HG03175 (cell line): Measurements from ENCODE around the gene MUC13.
"Not testable (repeated sequence)": the region's sequence is repeated elsewhere in the genome, so short reads cannot be mapped to it uniquely, and the experiment has no call there.

Experiments used
- ATAC-seq: cut with Tn5 transposase; IDR thresholded peaks from one replicate; pipeline ENCODE4 v1.9.1; 2021; ENCODE audit warnings: mild to moderate bottlenecking, moderate library complexity; ENCODE audit not compliant: unreplicated experiment

MUC13 gene

GRCh38 chr3:124934577-124934976 is at the start of gene MUC13:
TSS of gene MUC13 (minus strand) at chr3:124934751. CDS start at chr3:124934712, 39 bp downstream.
- no peak for ATAC-seq

- ATAC-seq, result no peak
These were observed 48.3 kb upstream of the MUC13 start for GRCh38 chr3:124982855-124983254.

DNA sequence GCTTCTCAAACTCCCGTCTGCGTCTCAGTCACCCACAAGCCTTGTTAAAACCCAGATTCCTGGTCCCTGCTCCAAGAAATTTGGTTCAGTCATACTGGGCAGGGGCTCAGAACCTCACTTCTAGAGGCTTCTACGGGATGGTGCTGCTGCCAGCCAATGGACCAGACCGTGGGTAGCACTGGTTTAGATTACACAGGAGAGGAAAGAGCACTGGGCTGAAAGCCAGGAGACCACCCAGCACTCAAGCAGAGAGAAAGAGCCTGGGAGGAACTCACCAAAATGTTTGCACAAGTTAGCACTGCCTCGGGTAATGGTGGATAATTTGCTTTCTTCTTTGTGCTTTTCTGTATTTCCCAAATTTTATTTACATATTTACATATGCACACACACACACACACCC is 46.9 kb upstream of the MUC13 start:
- no peak for ATAC-seq

GRCh38 chr3:124978627-124979026 is 44.1 kb upstream of the MUC13 start:
- no peak for ATAC-seq

- ATAC-seq, result no peak
These were observed 41.8 kb upstream of the MUC13 start for GRCh38 chr3:124976383-124976782.

DNA sequence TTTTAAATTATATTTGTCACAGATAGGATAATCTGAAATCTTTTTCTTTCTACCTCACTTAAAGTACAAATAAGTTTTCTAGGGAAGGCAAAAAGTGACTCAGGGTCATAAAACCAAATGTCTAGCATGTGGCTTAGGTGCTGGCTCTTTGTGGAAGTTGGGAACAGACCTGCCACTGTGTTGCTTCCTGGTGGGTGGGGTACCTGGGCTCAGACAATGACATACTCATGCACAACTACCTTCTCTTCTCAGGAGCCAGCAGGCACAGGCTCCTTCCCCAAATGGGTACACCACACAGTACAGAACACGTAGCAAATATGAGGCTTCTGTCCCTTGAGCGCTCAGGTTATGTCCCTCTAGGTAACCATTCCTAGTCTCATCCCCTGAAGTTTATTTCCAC is 40.1 kb upstream of the MUC13 start:
- ATAC-seq, result no peak

- ATAC-seq, result no peak
These were observed 38.7 kb upstream of the MUC13 start for GRCh38 chr3:124973290-124973689.

GRCh38 chr3:124972457-124972856 is 37.9 kb upstream of the MUC13 start:
- no peak for ATAC-seq

DNA sequence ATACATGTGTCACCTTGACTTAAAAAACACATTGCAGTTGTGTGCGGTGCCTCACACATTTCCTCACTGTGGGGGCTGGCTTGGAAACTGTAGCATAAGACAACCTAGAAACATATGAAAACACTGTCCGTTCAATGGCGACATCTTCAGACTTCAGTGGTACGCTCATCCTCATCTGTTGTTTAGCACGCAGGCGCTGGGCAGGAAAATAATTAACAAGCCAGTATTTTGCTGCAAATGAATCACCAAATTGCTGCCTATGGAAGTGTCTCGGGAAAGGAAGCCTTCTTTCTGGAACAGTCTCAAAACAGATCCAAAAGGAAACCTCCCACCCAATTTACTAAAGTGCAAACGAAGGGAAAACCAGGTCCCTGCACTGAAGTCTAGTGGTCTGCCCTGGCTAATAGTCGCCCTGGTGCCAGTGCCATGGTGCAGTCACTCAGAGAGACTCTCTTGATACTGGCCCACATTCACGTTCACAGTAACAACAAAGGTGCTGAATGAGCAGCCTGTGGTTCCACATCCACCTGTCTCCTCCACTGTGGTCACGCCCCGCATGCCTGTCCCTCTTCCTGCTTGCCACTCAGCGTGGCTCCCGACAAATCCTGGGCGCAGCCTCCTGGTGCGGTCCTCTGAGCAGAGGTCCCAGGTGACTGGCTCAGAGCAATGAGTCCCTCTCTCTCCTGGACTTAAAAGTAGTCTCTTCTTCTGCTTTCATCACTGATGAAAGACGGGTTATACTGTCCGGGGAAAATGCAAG is 35.6 kb upstream of the MUC13 start:
- no peak for ATAC-seq

DNA sequence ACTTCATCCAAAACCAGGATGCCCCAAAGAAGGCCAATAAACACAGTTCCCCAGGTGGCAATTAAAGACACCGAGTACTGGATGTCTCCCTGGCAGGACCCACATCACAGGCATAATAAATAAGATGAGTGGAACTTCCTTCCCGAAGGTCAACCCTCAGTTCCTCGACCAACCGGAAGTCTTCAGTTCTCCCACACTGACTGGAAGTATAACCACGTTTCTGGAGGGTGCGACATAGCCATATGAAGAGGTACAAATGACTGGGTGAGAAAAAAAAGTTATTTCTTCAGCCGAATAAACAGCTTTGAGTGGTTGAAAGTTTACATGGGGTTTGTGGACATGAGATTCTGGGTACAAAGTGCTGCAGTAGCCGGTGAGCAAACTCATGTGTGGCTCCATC is 34.6 kb upstream of the MUC13 start:
- no peak for ATAC-seq

GRCh38 chr3:124967964-124968363 is 33.4 kb upstream of the MUC13 start:
- no peak for ATAC-seq

GRCh38 chr3:124966521-124967445 is 32.2 kb upstream of the MUC13 start:
- ATAC-seq, result no peak

DNA sequence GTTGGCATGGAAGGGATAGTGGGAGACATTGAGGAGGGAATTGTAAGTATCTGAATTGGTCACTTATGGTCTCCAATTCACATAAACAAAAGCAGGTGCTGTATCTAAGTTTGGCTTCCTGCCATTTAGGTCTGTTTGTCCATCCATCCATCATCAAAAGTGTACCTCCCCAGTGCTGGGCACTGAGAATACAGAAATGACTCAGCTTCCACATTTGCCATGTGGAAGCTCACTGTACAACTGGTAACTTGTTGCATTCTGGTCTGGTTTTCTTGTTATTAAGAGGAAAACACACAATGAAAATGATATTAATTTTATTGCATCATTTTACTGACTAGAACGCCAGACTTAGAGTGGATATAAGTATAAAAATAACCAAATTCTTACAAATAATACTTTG is 30.9 kb upstream of the MUC13 start:
- no peak for ATAC-seq

GRCh38 chr3:124964387-124964786 is 29.8 kb upstream of the MUC13 start:
- no peak for ATAC-seq

DNA sequence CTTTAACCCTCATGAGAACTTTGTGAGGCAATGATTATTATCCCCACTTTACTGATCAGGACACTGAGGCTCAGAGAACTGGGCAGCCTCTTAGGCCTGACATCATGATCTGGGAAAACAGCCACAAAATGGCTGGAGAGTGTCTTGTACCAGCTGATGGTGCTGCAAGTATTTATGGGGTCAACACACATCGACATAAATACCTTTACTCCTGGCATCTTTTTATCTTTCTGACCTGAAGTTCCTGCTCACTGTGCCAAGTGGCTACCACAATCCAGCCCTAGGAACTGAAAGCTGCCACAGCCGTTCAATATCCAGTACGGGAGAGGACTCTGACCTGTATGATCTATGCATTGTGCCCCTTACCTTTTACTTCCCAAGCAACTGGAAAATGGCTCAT is 29.2 kb upstream of the MUC13 start:
- ATAC-seq, result no peak

GRCh38 chr3:124962403-124962940 is 27.9 kb upstream of the MUC13 start:
- no peak for ATAC-seq

GRCh38 chr3:124960698-124961097 is 26.1 kb upstream of the MUC13 start:
- ATAC-seq, result no peak

DNA sequence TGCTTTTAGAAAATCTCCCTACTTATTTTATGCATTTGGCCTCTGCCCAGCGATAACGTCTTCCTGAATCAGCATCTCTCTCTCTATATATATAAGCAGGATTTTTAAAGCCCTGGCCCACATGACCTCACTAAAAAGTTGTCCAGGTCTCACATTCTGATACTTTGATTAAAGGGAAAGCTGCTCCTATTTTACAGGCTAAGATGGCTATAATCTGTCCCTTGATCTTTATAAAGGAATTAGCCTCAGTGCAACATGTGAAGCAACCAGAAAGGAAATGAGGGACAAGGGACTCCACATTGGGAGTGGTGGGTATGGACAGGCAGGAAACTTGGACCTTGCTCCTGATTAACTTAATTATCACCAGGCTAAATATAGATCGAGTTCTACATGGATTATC is 25.6 kb upstream of the MUC13 start:
- ATAC-seq, result no peak

- not testable (repeated sequence) for ATAC-seq
These were observed 23.4 kb upstream of the MUC13 start for GRCh38 chr3:124957951-124958350.

- ATAC-seq, result no peak
These were observed 17.8 kb upstream of the MUC13 start for GRCh38 chr3:124952282-124952855.

- no peak for ATAC-seq
These were observed 17.1 kb upstream of the MUC13 start for GRCh38 chr3:124951511-124952281.
